HCT116 (cell line): ENCODE measurements around the gene AFAP1L2. TPM values are rescaled to one million over a fixed set of nuclear protein-coding genes. Genes with fewer than 3 reads are reported as not detected.

Experiments
- ATAC-seq: fragments of 200-7000 bp; cut with Tn5 transposase; 2 replicates; pipeline ENCODE4 v1.9.1; 2020; ENCODE audit warnings: mild to moderate bottlenecking, moderate library complexity
- BruUV-seq: library from RNA; stranded (reverse); fragments of 400-500 nt; replicated peaks from 2 replicates; lab custom pipeline; 2021; lab: Mats Ljungman, UMichigan
- CTCF ChIA-PET: fragments of 300-600 bp; sonication (Branson Sonifier 250); formaldehyde crosslinking; loops from one replicate; lab custom pipeline; 2021; ENCODE audit warnings: antibody characterized with exemption; lab: Charles Lee
- POLR2A ChIA-PET: fragments of 300-600, 350-600 bp; sonication (Branson Sonifier 250); formaldehyde crosslinking; loops from one replicate; lab custom pipeline; 2021; ENCODE audit warnings: antibody characterized with exemption; lab: Charles Lee
- RAD21 ChIA-PET, 2 experiments: fragments of 300-600 bp; sonication (Branson Sonifier 250); formaldehyde crosslinking; loops; one replicate each; lab custom pipeline; 2023; ENCODE audit warnings: low total read pairs in 2 of 2; ENCODE audit not compliant: uncharacterized antibody in 2 of 2, unreplicated experiment in 2 of 2, low non-redundant PET in 1 of 2; lab: Charles Lee
- DNase-seq: peaks from one replicate; pipeline ENCODE4 v3.0.0-alpha.2; 2010; ENCODE audit warnings: low read depth, low spot score
- H2AFZ ChIP-seq: fragments of 200-600 bp; shearing (Covaris generic), sonication (generic); 2 replicates; pipeline ENCODE4 v1.6.1; 2017; ENCODE audit warnings: low read depth, mixed run types, mixed read lengths, antibody characterized with exemption, low read length; ENCODE audit not compliant: poor library complexity, severe bottlenecking
- H3K27ac ChIP-seq: 2 replicates; pipeline ENCODE4 v1.5.1; 2012; ENCODE audit warnings: low read depth, low read length
- H3K27me3 ChIP-seq: fragments of 200-600 bp; sonication (generic); 2 replicates; pipeline ENCODE4 v1.6.1; 2016; ENCODE audit warnings: mixed run types, low read length, mixed read lengths; ENCODE audit not compliant: insufficient read depth
- H3K36me3 ChIP-seq, 2 experiments: fragments of 200-500 bp in 1 of 2; fragments of 200-600 bp in 1 of 2; sonication (Bioruptor generic) in 1 of 2; sonication (generic) in 1 of 2; 2 replicates each; pipeline versions ENCODE4 v1.5.1 to v1.6.1; 2014 to 2016; ENCODE audit warnings: low read length in 2 of 2, inconsistent platforms in 1 of 2, mixed read lengths in 1 of 2, mixed run types in 1 of 2; ENCODE audit not compliant: insufficient read depth in 2 of 2, control insufficient read depth in 1 of 2
- H3K4me1 ChIP-seq, 2 experiments: fragments of 200-600 bp in 1 of 2; sonication (generic) in 1 of 2; 2 replicates each; pipeline versions ENCODE4 v1.5.1 to v1.6.1; 2012 to 2017; ENCODE audit warnings: low read length in 2 of 2, inconsistent platforms in 1 of 2, mild to moderate bottlenecking in 1 of 2, mixed read lengths in 1 of 2, mixed run types in 1 of 2, moderate library complexity in 1 of 2; ENCODE audit not compliant: insufficient read depth in 2 of 2, control insufficient read depth in 1 of 2
- H3K4me2 ChIP-seq: fragments of 200-600 bp; sonication (generic); 2 replicates; pipeline ENCODE4 v1.6.1; 2017; ENCODE audit warnings: mixed run types, low read length, mixed read lengths
- H3K4me3 ChIP-seq, 2 experiments: fragments of 200-600 bp in 1 of 2; sonication (generic) in 1 of 2; replicated peaks in 1 of 2; 2 replicates each; pipeline ENCODE4 v1.5.1; 2011 to 2016; ENCODE audit warnings: low read length in 2 of 2, control low read depth in 1 of 2, low read depth in 1 of 2, mild to moderate bottlenecking in 1 of 2, mixed read lengths in 1 of 2, mixed run types in 1 of 2
- H3K79me2 ChIP-seq: fragments of 200-600 bp; sonication (generic); 2 replicates; pipeline ENCODE4 v1.6.1; 2017; ENCODE audit warnings: mild to moderate bottlenecking, mixed run types, low read length, moderate library complexity, mixed read lengths; ENCODE audit not compliant: insufficient read depth
- H3K9ac ChIP-seq: fragments of 200-600 bp; sonication (generic); 2 replicates; pipeline ENCODE4 v1.6.1; 2016; ENCODE audit warnings: low read length, mixed read lengths
- H3K9me2 ChIP-seq: fragments of 200-600 bp; sonication (generic), shearing (Covaris generic); 2 replicates; pipeline ENCODE4 v1.6.1; 2017; ENCODE audit warnings: mixed run types, mild to moderate bottlenecking, moderate library complexity; ENCODE audit not compliant: insufficient read depth
- H3K9me3 ChIP-seq, 2 experiments: fragments of 200-500 bp in 1 of 2; fragments of 200-600 bp in 1 of 2; sonication (Bioruptor generic) in 1 of 2; sonication (generic) in 1 of 2; 2 replicates each; pipeline ENCODE4 v1.6.1; 2014 to 2017; ENCODE audit warnings: low read length in 2 of 2, mixed read lengths in 2 of 2, inconsistent platforms in 1 of 2, low read depth in 1 of 2, mild to moderate bottlenecking in 1 of 2, mixed run types in 1 of 2, moderate library complexity in 1 of 2; ENCODE audit not compliant: control insufficient read depth in 1 of 2, insufficient read depth in 1 of 2
- H4K20me1 ChIP-seq: fragments of 200-600 bp; sonication (generic), shearing (Covaris generic); 2 replicates; pipeline ENCODE4 v1.6.1; 2017; ENCODE audit warnings: mixed run types, mild to moderate bottlenecking, moderate library complexity; ENCODE audit not compliant: insufficient read depth
- CEBPB ChIP-seq: IDR thresholded peaks from 2 replicates; pipeline ENCODE4 v1.6.1; 2012; ENCODE audit warnings: low read depth
- FOSL1 ChIP-seq: IDR thresholded peaks from 2 replicates; pipeline ENCODE4 v1.6.1; 2012; ENCODE audit warnings: low read depth
- JUND ChIP-seq: IDR thresholded peaks from 2 replicates; pipeline ENCODE4 v1.6.1; 2012
- MAX ChIP-seq: IDR thresholded peaks from 2 replicates; pipeline ENCODE4 v1.6.1; 2012
- POLR2A ChIP-seq: IDR thresholded peaks from 2 replicates; pipeline ENCODE4 v1.7.0; 2011; ENCODE audit warnings: borderline replicate concordance; ENCODE audit not compliant: insufficient read depth, insufficient read length; ENCODE audit errors: extremely low read depth
- POLR2AphosphoS5 ChIP-seq: IDR thresholded peaks from 2 replicates; pipeline ENCODE4 v1.6.1; 2011; ENCODE audit warnings: mild to moderate bottlenecking, low read depth, low read length, moderate library complexity
- REST ChIP-seq: IDR thresholded peaks from 2 replicates; pipeline ENCODE4 v1.6.1; 2012; ENCODE audit warnings: low read depth
- SIN3A ChIP-seq: IDR thresholded peaks from 2 replicates; pipeline ENCODE4 v1.6.1; 2012; ENCODE audit warnings: low read depth
- SRF ChIP-seq: IDR thresholded peaks from 2 replicates; pipeline ENCODE4 v1.6.1; 2012; ENCODE audit warnings: low read depth
- intact Hi-C: fragments of 100-400 bp; cut with micrococcal nuclease; formaldehyde crosslinking; loops from 2 replicates; pipeline ENCODE4 v1.10.0; 2022
- total RNA-seq: library from RNA; stranded (reverse); gene quantifications from one replicate; pipeline ENCODE4 v1.2.1, GENCODE V29; 2021; ENCODE audit not compliant: unreplicated experiment

Gene AFAP1L2
- total RNA-seq, 1 experiment from 2014 or later: 0.93 TPM

GRCh38 chr10:114431414-114432135 lies 27.3 kb upstream of the AFAP1L2 start:
- H3K79me2 ChIP-seq: no peaks in the 10 kb centered on the region
- POLR2A ChIA-PET: no interaction called here
- TF ChIP-seq MAX: no peak
- no peak for TF ChIP-seq SRF
- no peak for TF ChIP-seq POLR2A
- TF ChIP-seq REST: no peak
- no peak for TF ChIP-seq FOSL1
- TF ChIP-seq POLR2AphosphoS5: no peak
- TF ChIP-seq SIN3A: no peak
- TF ChIP-seq JUND: no peak
- TF ChIP-seq CEBPB: no peak
- TF ChIP-seq, all 23 proteins: peak for 0
- Histone ChIP-seq H3K4me3 (no peak overlapping the region), H3K9me3 (no peaks in the 10 kb centered on the region), H2AFZ (no peak overlapping the region), H3K9ac (no peak overlapping the region), H4K20me1 (no peaks in the 10 kb centered on the region), H3K36me3 (peaks cover 3 to 4% of the 10 kb centered on the region in 2 experiments; a peak in 3 of 4 replicates), H3K4me1 (no peaks in the 10 kb centered on the region), H3K9me2 (no peaks in the 10 kb centered on the region), H3K27ac (no peak overlapping the region), H3K27me3 (no peaks in the 10 kb centered on the region), H3K4me2 (no peak overlapping the region)
- DNase-seq (no peak), ATAC-seq (no peak)
- ChIA-PET CTCF (interaction anchor here (1.0 to 2.0 kb wide), 3 partner anchors 27 to 128 kb away, joined by 3 to 4 read pairs (median 3); no protein-coding TSS in a partner anchor), RAD21 (no interaction called here)
- intact Hi-C loops: no loop called here
- BruUV-seq: no TSS peak
